Lower leg skin (tissue), 4 donors: ENCODE measurements around the gene ST6GALNAC3. TPM values are rescaled to one million over a fixed set of nuclear protein-coding genes. Genes with fewer than 3 reads are reported as not detected.

Experiments used
- DNase-seq, 2 donors: peaks; one replicate each; pipeline ENCODE4 v3.0.0-alpha.2; 2019; ENCODE audit warnings: low spot score in 2 of 2
- H3K4me3 ChIP-seq: fragments of 200-600 bp; sonication (generic); 2 replicates; pipeline ENCODE4 v1.5.1; 2017; ENCODE audit warnings: mild to moderate bottlenecking, low read depth; ENCODE audit not compliant: poor library complexity, severe bottlenecking
- POLR2A ChIP-seq, 2 donors: fragments of 450-650 bp; IDR thresholded peaks; one replicate each; pipeline ENCODE4 v1.6.1; 2016 to 2017; ENCODE audit warnings: antibody characterized with exemption in 2 of 2, mild to moderate bottlenecking in 1 of 2, moderate library complexity in 1 of 2
- WGBS, 2 donors: methylation state at CpG; one replicate each; pipeline ENCODE4 v1.1.5; 2018; 5-methylcytosine and 5-hydroxymethylcytosine counted together
- intact Hi-C: fragments of 100-400 bp; cut with DNase I; formaldehyde crosslinking; loops from one replicate; pipeline ENCODE4 v1.15.0; 2023; ENCODE audit warnings: low total_unique reads
- total RNA-seq, 4 donors: library from RNA; depleted of rRNA; stranded (reverse); fragments of >200 nt; gene quantifications; one replicate each; pipeline ENCODE4 v1.1.0, GENCODE V29; 2016
- TF ChIP-seq, protein P1 (sequence below), 3 donors: fragments of 450-650 bp; IDR thresholded peaks; one replicate each; pipeline ENCODE4 v1.5.1; 2016; ENCODE audit warnings: antibody characterized with exemption in 3 of 3, mild to moderate bottlenecking in 3 of 3, moderate library complexity in 2 of 3

ST6GALNAC3 gene
- total RNA-seq, 4 donors from 2014 or later, result 1.5 to 3.8 (median 3.0) TPM

DNA sequence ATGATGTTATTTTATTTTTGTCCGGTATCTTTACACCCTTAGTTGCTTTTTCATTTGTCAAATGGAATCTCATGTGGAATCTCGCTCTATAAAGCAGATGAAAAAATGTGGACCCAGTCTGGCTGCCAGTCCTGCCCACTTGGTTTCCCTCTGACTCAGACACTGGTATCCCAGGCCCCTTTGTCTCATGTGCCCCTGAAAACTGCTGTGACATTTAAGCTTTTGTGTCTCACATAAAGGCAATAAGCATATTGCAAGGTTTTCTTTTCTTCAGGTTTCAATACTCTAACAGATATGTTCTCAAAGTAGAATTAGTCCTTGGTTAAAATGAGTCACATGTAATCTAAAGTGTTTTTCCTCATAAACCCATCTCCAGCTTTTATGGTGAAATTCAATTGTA is 183.3 kb downstream of the ST6GALNAC3 start:
- TF ChIP-seq, protein P1, sequence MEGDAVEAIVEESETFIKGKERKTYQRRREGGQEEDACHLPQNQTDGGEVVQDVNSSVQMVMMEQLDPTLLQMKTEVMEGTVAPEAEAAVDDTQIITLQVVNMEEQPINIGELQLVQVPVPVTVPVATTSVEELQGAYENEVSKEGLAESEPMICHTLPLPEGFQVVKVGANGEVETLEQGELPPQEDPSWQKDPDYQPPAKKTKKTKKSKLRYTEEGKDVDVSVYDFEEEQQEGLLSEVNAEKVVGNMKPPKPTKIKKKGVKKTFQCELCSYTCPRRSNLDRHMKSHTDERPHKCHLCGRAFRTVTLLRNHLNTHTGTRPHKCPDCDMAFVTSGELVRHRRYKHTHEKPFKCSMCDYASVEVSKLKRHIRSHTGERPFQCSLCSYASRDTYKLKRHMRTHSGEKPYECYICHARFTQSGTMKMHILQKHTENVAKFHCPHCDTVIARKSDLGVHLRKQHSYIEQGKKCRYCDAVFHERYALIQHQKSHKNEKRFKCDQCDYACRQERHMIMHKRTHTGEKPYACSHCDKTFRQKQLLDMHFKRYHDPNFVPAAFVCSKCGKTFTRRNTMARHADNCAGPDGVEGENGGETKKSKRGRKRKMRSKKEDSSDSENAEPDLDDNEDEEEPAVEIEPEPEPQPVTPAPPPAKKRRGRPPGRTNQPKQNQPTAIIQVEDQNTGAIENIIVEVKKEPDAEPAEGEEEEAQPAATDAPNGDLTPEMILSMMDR (IDR thresholded peaks at IDR 0.05), result no peak
- TF ChIP-seq POLR2A (IDR thresholded peaks at IDR 0.05), result no peak
- 94 to 97% methylated on average over 2 of the region's 2 CpGs for WGBS, 2 donors
- H3K4me3 ChIP-seq, result no peak overlapping the region
- no peak for DNase-seq
- intact Hi-C loops, result no loop called here

DNA sequence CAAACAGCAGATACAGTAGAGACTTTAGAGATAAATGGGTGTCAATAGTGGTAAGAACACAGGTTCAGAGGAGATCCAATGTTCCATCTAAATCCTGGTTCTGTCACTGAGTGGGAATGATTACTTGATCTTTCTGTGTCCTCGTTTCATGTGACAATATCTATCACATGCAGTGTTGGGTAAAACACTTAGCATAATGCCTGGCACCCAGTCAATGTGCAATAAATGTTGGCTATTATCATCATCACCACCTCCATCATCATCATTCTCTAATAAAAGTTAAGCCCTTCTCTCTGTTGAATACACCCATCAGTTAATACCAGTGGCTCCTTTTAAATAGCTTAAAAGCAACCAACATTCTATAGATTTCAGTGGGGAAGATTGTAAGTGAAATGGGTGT is 184.7 kb downstream of the ST6GALNAC3 start:
- intact Hi-C loops, result no loop called here
- no peak for TF ChIP-seq POLR2A (IDR thresholded peaks at IDR 0.05)
- TF ChIP-seq, protein P1 (IDR thresholded peaks at IDR 0.05), result no peak
- no peak overlapping the region for H3K4me3 ChIP-seq
- 70 to 75% methylated on average over 1 of the region's 1 CpG for WGBS, 2 donors
- no peak for DNase-seq

DNA sequence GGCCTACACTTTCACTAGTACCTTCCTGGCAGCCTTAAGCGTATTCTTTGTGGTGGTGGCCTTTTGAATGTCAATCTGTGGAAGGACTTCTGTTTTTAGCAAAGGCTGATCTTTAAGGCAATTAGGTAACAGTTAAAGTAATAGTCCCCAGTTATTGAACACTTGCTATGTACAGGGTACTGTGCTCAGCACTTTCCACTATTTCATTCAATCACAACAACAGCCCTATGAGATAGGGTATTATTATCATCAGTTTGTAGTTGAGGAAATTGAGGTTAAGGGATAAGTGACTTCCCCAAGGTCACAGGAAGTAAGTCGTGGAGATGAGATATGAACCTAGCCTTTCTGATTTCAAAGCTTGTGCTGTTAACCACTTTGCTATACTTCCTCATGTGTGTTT is 185.7 kb downstream of the ST6GALNAC3 start:
- intact Hi-C loops, result no loop called here
- 69 to 79% methylated on average over 2 of the region's 2 CpGs for WGBS, 2 donors
- TF ChIP-seq, protein P1 (IDR thresholded peaks at IDR 0.05), result no peak
- no peak for TF ChIP-seq POLR2A (IDR thresholded peaks at IDR 0.05)
- H3K4me3 ChIP-seq, result no peak overlapping the region
- no peak for DNase-seq

DNA sequence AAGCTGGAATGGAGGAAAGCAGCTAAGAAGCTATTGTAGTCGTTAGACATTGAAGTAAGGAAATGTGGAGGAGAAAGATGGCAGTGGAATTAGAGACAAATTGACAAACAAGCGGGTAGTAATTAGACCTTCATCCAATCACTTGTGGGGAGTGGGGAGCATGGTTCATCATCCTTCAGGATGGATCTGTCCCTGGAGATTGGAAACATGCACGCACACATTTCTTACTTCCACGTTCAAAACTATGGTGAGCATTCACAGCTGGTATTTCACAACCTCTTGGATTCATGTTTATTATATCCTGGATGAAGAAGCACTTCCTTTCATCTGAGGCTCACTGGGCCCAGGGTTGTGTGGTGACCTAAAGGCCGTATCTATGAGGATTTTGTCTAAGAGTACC is 188.1 kb downstream of the ST6GALNAC3 start:
- TF ChIP-seq, protein P1 (IDR thresholded peaks at IDR 0.05), result no peak
- TF ChIP-seq POLR2A (IDR thresholded peaks at IDR 0.05), result no peak
- intact Hi-C loops, result no loop called here
- 71 to 79% methylated on average over 5 of the region's 5 CpGs for WGBS, 2 donors
- DNase-seq, result no peak
- no peak overlapping the region for H3K4me3 ChIP-seq

DNA sequence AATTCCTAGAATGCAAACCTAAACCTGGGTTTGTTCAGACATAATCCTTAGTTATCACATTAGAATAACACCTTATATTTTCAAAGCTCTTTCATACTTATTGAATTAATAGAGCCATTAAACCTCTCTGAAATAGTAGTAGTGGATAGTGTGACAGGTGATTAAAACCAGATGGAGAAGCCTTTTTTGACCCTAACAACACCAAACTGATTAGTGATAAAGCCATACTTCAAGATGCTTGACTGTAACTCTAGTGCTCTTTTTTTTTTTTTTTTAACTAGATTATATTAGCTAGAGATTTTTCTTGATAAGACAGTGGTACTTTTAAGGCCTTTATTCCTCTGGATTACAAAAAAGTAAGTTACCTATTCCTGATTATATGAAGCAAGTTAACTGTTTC is 190.1 kb downstream of the ST6GALNAC3 start:
- intact Hi-C loops, result no loop called here
- no peak overlapping the region for H3K4me3 ChIP-seq
- no peak for DNase-seq
- TF ChIP-seq, protein P1 (IDR thresholded peaks at IDR 0.05), result no peak
- TF ChIP-seq POLR2A (IDR thresholded peaks at IDR 0.05), result no peak

DNA sequence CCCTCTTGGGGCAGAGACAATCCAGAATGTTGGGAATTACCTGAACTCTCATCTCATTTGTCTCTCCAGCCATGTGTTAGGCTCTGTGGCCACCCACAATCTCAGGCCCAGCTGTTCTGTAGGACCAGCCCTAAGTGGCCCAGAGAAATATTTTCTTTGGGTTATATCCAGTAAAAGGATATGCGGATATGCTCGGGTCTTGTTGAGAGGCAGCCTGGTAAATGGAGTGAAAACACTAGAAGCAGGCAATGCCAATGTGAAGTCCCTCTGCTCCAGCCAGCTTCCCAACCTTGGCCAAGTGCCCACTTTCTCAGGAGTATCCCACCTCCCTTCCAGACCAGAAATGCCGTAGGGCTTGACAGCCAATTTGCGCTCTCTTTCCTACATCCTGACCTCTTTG is 192.2 kb downstream of the ST6GALNAC3 start:
- intact Hi-C loops, result no loop called here
- TF ChIP-seq, protein P1 (IDR thresholded peaks at IDR 0.05), result no peak
- no peak for TF ChIP-seq POLR2A (IDR thresholded peaks at IDR 0.05)
- WGBS, 2 donors, result 82 to 83% methylated on average over 4 of the region's 4 CpGs

More for the DNA sequence above, 192.2 kb downstream of the ST6GALNAC3 start:
- no peak overlapping the region for H3K4me3 ChIP-seq
- DNase-seq, result no peak
